CD4-positive, CD25-positive, alpha-beta regulatory T cell (primary cell): ENCODE results near the gene HPSE2. TPM values are rescaled to one million over a fixed set of nuclear protein-coding genes. Genes with fewer than 3 reads are reported as not detected.

Experiments
- ATAC-seq, 2 donors: fragments of 150-1000 bp; cut with Tn5 transposase; one replicate each; pipeline ENCODE4 v1.10.0; 2021; ENCODE audit warnings: low read depth in 2 of 2, moderate number of reproducible peaks in 2 of 2, moderate library complexity in 1 of 2
- DNase-seq, 3 donors: peaks; one replicate each; pipeline versions ENCODE4 v3.0.0 to v3.0.0-alpha.2; 2012 to 2022; ENCODE audit warnings: mixed read lengths in 1 of 3
- H3K27ac ChIP-seq: one replicate; pipeline ENCODE4 v1.7.0; 2013; ENCODE audit warnings: mild to moderate bottlenecking, low read length; ENCODE audit not compliant: insufficient read depth, poor library complexity, severe bottlenecking
- H3K27me3 ChIP-seq: one replicate; pipeline ENCODE4 v1.7.0; 2013; ENCODE audit warnings: low read length; ENCODE audit not compliant: control insufficient read depth, insufficient read depth
- H3K36me3 ChIP-seq: one replicate; pipeline ENCODE4 v1.7.0; 2013; ENCODE audit warnings: mild to moderate bottlenecking, low read length, moderate library complexity; ENCODE audit not compliant: control insufficient read depth, insufficient read depth
- H3K4me1 ChIP-seq: 2 replicates; pipeline ENCODE4 v1.7.0; 2013; ENCODE audit warnings: mild to moderate bottlenecking, low read length; ENCODE audit not compliant: insufficient read depth, control insufficient read depth, poor library complexity, severe bottlenecking
- H3K4me3 ChIP-seq: one replicate; pipeline ENCODE4 v1.7.0; 2013; ENCODE audit warnings: low read depth, mild to moderate bottlenecking, low read length, moderate library complexity
- H3K9me3 ChIP-seq, 2 experiments: 1 replicate in 1 of 2; 2 replicates in 1 of 2; pipeline ENCODE4 v1.7.0; 2013; ENCODE audit warnings: low read length in 2 of 2, mild to moderate bottlenecking in 1 of 2, moderate library complexity in 1 of 2; ENCODE audit not compliant: control insufficient read depth in 2 of 2
- H3K27ac Mint-ChIP-seq, 3 donors: one replicate each; pipeline ENCODE4 v1.8.0; 2020 to 2022; ENCODE audit warnings: mild to moderate bottlenecking in 3 of 3, mixed read lengths in 3 of 3, moderate library complexity in 2 of 3
- H3K27me3 Mint-ChIP-seq: one replicate; pipeline ENCODE4 v1.8.0; 2022; ENCODE audit warnings: mild to moderate bottlenecking, mixed read lengths
- H3K36me3 Mint-ChIP-seq: one replicate; pipeline ENCODE4 v1.8.0; 2020; ENCODE audit warnings: mixed read lengths
- H3K4me1 Mint-ChIP-seq, 4 donors: one replicate each; pipeline ENCODE4 v1.8.0; 2020 to 2022; ENCODE audit warnings: mixed read lengths in 4 of 4, mild to moderate bottlenecking in 1 of 4
- H3K4me3 Mint-ChIP-seq, 4 donors: one replicate each; pipeline ENCODE4 v1.8.0; 2020 to 2022; ENCODE audit warnings: mild to moderate bottlenecking in 4 of 4, mixed read lengths in 4 of 4, moderate library complexity in 3 of 4
- H3K9me3 Mint-ChIP-seq, 7 donors: one replicate each; pipeline ENCODE4 v1.8.0; 2020 to 2022; ENCODE audit warnings: mixed read lengths in 7 of 7, mild to moderate bottlenecking in 3 of 7, moderate library complexity in 2 of 7
- polyA plus RNA-seq, 4 donors: library from polyadenylated mRNA; unstranded; fragments of 300-500 nt; fragmentation: Illumina TruSeq; gene quantifications; one replicate each; pipeline ENCODE4 v1.2.3, GENCODE V29; 2021
- total RNA-seq: library from RNA; stranded (reverse); gene quantifications from one replicate; pipeline ENCODE4 v1.2.3, GENCODE V29; 2022

The HPSE2 gene
- total and polyA plus RNA-seq, 5 donors from 2014 or later: 0.07 to 0.31 TPM; not detected in 3

- H3K4me3 Mint-ChIP-seq: no peak overlapping the region
- H3K4me1 ChIP-seq: no peaks in the 10 kb centered on the region
- H3K9me3 ChIP-seq: peaks cover 0 to 4% of the 10 kb centered on the region in 2 experiments
- H3K27ac Mint-ChIP-seq: no peak overlapping the region
- no peaks in the 10 kb centered on the region for H3K27me3 ChIP-seq
- H3K36me3 ChIP-seq: peaks cover 69% of the 10 kb centered on the region
- ATAC-seq (no peak), DNase-seq (no peak)
- peaks cover 65% of the 10 kb centered on the region for H3K36me3 Mint-ChIP-seq
- H3K4me3 ChIP-seq: no peak overlapping the region
- H3K4me1 Mint-ChIP-seq: peaks cover 9 to 19% (median 15%) of the 10 kb centered on the region in 4 donors
- H3K9me3 Mint-ChIP-seq: peaks cover 0 to 4% (median 2%) of the 10 kb centered on the region in 7 donors
- no peak overlapping the region for H3K27ac ChIP-seq
- no peaks in the 10 kb centered on the region for H3K27me3 Mint-ChIP-seq
Observed at GRCh38 chr10:98436704-98437103, 798.9 kb downstream of the HPSE2 start.

- H3K9me3 ChIP-seq: peaks cover 0 to 4% of the 10 kb centered on the region in 2 experiments
- Mint-ChIP-seq H3K27me3 (no peaks in the 10 kb centered on the region), H3K4me3 (no peak overlapping the region), H3K9me3 (peaks cover 0 to 4% (median 2%) of the 10 kb centered on the region in 7 donors), H3K27ac (peak overlapping the region in 1 of 3 donors; percentile 87), H3K36me3 (peaks cover 67% of the 10 kb centered on the region), H3K4me1 (peaks cover 0 to 9% (median 7%) of the 10 kb centered on the region in 4 donors)
- no peaks in the 10 kb centered on the region for H3K27me3 ChIP-seq
- H3K27ac ChIP-seq: no peak overlapping the region
- DNase-seq (no peak), ATAC-seq (no peak)
- H3K36me3 ChIP-seq: peaks cover 75% of the 10 kb centered on the region
- H3K4me3 ChIP-seq: no peak overlapping the region
- no peaks in the 10 kb centered on the region for H3K4me1 ChIP-seq
Observed at GRCh38 chr10:98435178-98435577, 800.5 kb downstream of the HPSE2 start.

GRCh38 chr10:98433881-98434732 lies 801.5 kb downstream of the HPSE2 start:
- Histone ChIP-seq H3K9me3 (peaks cover 0 to 4% of the 10 kb centered on the region in 2 experiments), H3K4me1 (no peaks in the 10 kb centered on the region), H3K27ac (no peak overlapping the region), H3K36me3 (peaks cover 78% of the 10 kb centered on the region), H3K27me3 (no peaks in the 10 kb centered on the region), H3K4me3 (no peak overlapping the region)
- ATAC-seq (no peak), DNase-seq (no peak)
- H3K36me3 Mint-ChIP-seq: peaks cover 57% of the 10 kb centered on the region
- H3K4me1 Mint-ChIP-seq: peaks cover 0 to 7% (median under 1%) of the 10 kb centered on the region in 4 donors
- H3K27me3 Mint-ChIP-seq: no peaks in the 10 kb centered on the region
- H3K27ac Mint-ChIP-seq: no peak overlapping the region
- no peak overlapping the region for H3K4me3 Mint-ChIP-seq
- H3K9me3 Mint-ChIP-seq: peaks cover 0 to 4% (median 2%) of the 10 kb centered on the region in 7 donors

- peaks cover 76% of the 10 kb centered on the region for H3K36me3 ChIP-seq
- H3K4me1 ChIP-seq: no peaks in the 10 kb centered on the region
- H3K9me3 ChIP-seq: peaks cover 0 to 4% of the 10 kb centered on the region in 2 experiments
- H3K27ac ChIP-seq: no peak overlapping the region
- Mint-ChIP-seq H3K36me3 (peaks cover 54% of the 10 kb centered on the region), H3K4me3 (no peak overlapping the region), H3K9me3 (peaks cover 0 to 4% (median 2%) of the 10 kb centered on the region in 7 donors), H3K4me1 (peaks cover 0 to 6% (median under 1%) of the 10 kb centered on the region in 4 donors), H3K27me3 (no peaks in the 10 kb centered on the region), H3K27ac (no peak overlapping the region)
- H3K4me3 ChIP-seq: no peak overlapping the region
- DNase-seq (no peak), ATAC-seq (no peak)
- H3K27me3 ChIP-seq: no peaks in the 10 kb centered on the region
Observed at GRCh38 chr10:98433371-98433770, 802.3 kb downstream of the HPSE2 start.

GRCh38 chr10:98432330-98432729 lies 803.3 kb downstream of the HPSE2 start:
- H3K4me3 Mint-ChIP-seq: no peak overlapping the region
- DNase-seq: no peak
- no peaks in the 10 kb centered on the region for H3K4me1 ChIP-seq
- H3K36me3 Mint-ChIP-seq: peaks cover 53% of the 10 kb centered on the region
- H3K4me3 ChIP-seq: no peak overlapping the region
- H3K27me3 Mint-ChIP-seq: no peaks in the 10 kb centered on the region
- H3K9me3 ChIP-seq: peaks cover 0 to 4% of the 10 kb centered on the region in 2 experiments
- ATAC-seq: no peak
- no peaks in the 10 kb centered on the region for H3K4me1 Mint-ChIP-seq
- peaks cover 0 to 4% (median 2%) of the 10 kb centered on the region in 7 donors for H3K9me3 Mint-ChIP-seq
- no peak overlapping the region for H3K27ac Mint-ChIP-seq
- no peaks in the 10 kb centered on the region for H3K27me3 ChIP-seq
- peaks cover 84% of the 10 kb centered on the region for H3K36me3 ChIP-seq
- H3K27ac ChIP-seq: no peak overlapping the region

GRCh38 chr10:98431016-98431415 lies 804.6 kb downstream of the HPSE2 start:
- no peak overlapping the region for H3K4me3 Mint-ChIP-seq
- H3K27me3 Mint-ChIP-seq: no peaks in the 10 kb centered on the region
- Histone ChIP-seq H3K9me3 (peaks cover 0 to 4% of the 10 kb centered on the region in 2 experiments), H3K36me3 (peaks cover 81% of the 10 kb centered on the region), H3K4me3 (no peak overlapping the region), H3K4me1 (no peaks in the 10 kb centered on the region), H3K27me3 (no peaks in the 10 kb centered on the region), H3K27ac (no peak overlapping the region)
- peaks cover 57% of the 10 kb centered on the region for H3K36me3 Mint-ChIP-seq
- H3K9me3 Mint-ChIP-seq: peaks cover 0 to 4% (median 0%) of the 10 kb centered on the region in 7 donors
- DNase-seq: no peak
- no peak for ATAC-seq
- H3K4me1 Mint-ChIP-seq: no peaks in the 10 kb centered on the region
- peak overlapping the region in 2 of 3 donors; percentile 39 to 56 for H3K27ac Mint-ChIP-seq

- Mint-ChIP-seq H3K27me3 (no peaks in the 10 kb centered on the region), H3K4me1 (no peaks in the 10 kb centered on the region), H3K4me3 (no peak overlapping the region), H3K36me3 (peaks cover 51% of the 10 kb centered on the region), H3K9me3 (peaks cover 0 to 4% (median 0%) of the 10 kb centered on the region in 7 donors), H3K27ac (peak overlapping the region in 1 of 3 donors; percentile 56)
- peaks cover 76% of the 10 kb centered on the region for H3K36me3 ChIP-seq
- no peaks in the 10 kb centered on the region for H3K4me1 ChIP-seq
- no peak for ATAC-seq
- H3K27me3 ChIP-seq: no peaks in the 10 kb centered on the region
- peaks cover 0 to 4% of the 10 kb centered on the region in 2 experiments for H3K9me3 ChIP-seq
- no peak overlapping the region for H3K27ac ChIP-seq
- no peak overlapping the region for H3K4me3 ChIP-seq
- DNase-seq: no peak
Observed at GRCh38 chr10:98430427-98430826, 805.2 kb downstream of the HPSE2 start.
